ENCODE measurements around the gene GSX1.

The GSX1 gene

DNA sequence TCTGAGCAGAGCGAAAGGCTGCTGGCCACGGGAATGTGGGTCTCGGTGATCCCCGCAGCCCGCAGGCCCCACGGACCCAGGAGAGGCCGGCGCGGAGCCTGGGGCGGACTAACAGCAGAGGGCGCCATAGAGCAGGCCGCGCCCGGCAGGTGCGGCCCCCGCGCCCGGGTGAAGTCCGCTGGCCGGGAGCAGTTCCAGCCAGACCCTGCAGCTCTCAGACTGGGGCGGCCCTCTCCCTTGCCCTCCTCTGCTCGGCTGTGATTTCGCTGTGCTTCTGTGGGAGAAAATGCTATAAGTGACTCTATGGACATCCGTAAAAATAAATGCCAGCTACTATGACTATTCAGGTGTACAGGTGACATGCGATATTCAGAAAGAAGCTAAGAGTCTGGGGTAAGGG is 37.7 kb downstream of the GSX1 start:
- DNase-seq: peak in 13 of 58 donors; percentile 1 to 14 (median 4)

DNA sequence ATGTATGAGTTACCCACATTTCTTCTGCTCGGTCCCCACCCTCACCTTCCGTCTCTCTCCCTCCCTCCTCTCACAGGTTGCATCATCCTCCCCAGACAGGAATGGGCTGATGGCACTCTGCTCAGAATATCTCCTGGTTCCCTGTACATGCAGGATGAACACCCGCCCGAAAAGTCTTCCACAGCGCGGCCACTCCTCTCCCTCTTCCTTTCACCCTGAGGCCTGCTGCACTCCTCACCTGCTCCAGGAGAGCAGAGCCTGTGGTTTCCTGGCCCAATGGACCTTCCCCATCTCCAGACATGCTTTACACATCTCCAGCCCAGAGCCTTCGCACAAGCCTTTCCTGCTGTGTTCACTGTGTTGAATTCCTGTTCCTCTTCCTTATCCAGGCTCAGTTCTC is 40.9 kb downstream of the GSX1 start:
- DNase-seq: no peak

DNA sequence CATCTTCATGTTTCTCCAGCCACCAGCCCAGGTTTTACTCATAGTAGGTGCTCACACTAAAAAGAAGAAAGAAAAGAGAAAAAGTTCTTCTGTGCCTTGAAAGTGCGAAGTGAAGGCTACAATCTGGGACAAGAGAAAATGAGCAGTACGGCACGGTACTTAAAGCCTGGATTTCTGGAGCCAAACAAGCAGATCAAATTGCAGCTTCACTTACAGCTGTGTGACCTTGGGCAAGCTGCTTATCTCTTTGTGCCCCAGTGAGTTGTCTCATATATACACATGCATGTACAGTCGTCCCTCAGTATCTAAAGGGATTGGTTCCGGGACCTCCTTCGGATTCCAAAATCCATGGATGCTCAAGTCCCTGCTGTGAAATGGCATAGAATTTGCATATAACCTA is 41.8 kb downstream of the GSX1 start:
- DNase-seq: no peak

DNA sequence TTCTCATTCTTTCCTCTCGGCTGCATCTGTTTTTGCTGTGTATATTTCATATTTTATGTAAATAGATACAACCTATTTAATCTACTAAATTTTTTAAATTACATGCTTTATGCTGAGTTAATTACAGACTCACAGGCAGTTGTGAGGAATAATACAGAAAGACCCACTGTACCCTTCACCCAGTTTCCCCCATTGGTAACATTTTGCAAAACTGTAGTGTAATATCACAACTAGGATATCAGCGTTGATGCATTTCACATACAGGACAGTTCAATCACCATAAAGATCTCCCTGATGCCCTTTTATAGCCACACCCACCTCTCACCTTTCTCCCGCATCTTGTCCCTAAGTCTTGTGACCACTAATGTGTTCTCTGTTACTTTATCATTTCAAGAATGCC is 43.5 kb downstream of the GSX1 start:
- DNase-seq: no peak

DNA sequence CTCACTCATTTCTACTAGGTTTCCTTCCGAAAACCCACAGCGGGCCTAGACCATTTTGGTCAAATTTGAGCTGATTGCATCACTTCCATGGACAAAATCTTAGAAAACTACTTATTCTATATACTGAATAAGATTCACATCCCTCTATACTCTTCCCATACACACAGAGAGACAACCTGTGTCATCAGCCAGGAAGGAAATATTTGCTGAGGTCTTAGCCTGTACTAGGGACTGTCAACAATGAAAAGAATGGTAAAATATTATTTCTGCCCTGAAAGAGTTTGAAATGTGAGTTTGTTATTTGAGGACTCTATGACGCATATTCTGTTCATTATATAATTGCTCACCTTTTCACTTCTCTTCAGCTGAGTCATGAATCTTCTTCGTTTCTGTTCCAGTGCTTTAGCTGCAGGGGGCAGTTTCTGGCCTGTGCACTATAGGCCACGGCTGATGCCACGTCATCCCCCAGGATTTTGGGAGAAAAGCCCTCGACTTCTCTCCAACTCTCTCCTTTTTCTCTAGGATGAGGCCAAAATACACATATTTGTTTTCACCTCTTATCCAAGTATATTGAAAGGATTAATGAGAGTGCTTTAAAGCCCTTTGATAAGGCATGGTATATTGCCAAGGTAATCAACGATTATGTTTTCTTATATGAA is 47.7 kb downstream of the GSX1 start:
- DNase-seq: no peak

DNA sequence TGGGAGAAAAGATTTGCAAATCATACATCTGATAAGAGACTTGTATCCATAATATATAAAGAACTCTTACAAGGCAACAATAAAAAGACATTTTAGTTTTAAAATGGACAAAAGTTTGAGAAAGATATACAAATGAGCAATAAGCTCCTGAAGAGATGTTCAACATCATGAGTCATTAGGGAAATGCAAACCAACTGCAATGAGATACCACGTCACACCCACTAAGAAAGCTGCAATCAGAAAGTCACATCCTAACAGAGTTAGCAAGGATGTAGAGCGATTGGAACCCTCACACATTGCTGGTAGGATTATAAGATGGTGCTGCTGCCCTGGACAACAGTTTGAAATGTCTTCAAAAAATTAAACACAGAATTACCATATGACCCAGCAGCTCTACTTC is 50.3 kb downstream of the GSX1 start:
- DNase-seq: no peak

All from anterior cingulate cortex (tissue), 58 donors.